Neutrophil (primary cell): ENCODE measurements around the gene FCHO2.
A peak's percentile ranks its signal among the peaks of the same experiment; 100 is the strongest.

Source experiments
- H3K27ac ChIP-seq: fragments of 200-600 bp; sonication (generic); 2 replicates; pipeline ENCODE4 v1.5.1; 2016; ENCODE audit warnings: mild to moderate bottlenecking, moderate library complexity
- H3K27me3 ChIP-seq: fragments of 200-600 bp; sonication (generic); 2 replicates; pipeline ENCODE4 v1.6.0; 2016; ENCODE audit warnings: mild to moderate bottlenecking
- H3K36me3 ChIP-seq: fragments of 200-600 bp; sonication (generic); 2 replicates; pipeline ENCODE4 v1.5.1; 2017
- H3K4me1 ChIP-seq, 2 experiments: fragments of 200-600 bp in 1 of 2; sonication (generic) in 1 of 2; 1 replicate in 1 of 2; 2 replicates in 1 of 2; pipeline versions ENCODE4 v1.5.1 to v1.6.1; 2013 to 2016; ENCODE audit warnings: low read depth in 1 of 2, low read length in 1 of 2, mild to moderate bottlenecking in 1 of 2, moderate library complexity in 1 of 2; ENCODE audit not compliant: control insufficient read depth in 1 of 2, insufficient read depth in 1 of 2
- H3K4me3 ChIP-seq, 2 experiments: fragments of 200-600 bp in 1 of 2; sonication (generic) in 1 of 2; 1 replicate in 1 of 2; 2 replicates in 1 of 2; pipeline ENCODE4 v1.5.1; 2013 to 2016; ENCODE audit warnings: low read depth in 1 of 2, low read length in 1 of 2, mild to moderate bottlenecking in 1 of 2, moderate library complexity in 1 of 2
- H3K9me3 ChIP-seq: fragments of 200-600 bp; sonication (generic); 2 replicates; pipeline ENCODE4 v1.5.1; 2016
- TF ChIP-seq, protein P1 (sequence below): fragments of 200-600 bp; sonication (generic); IDR thresholded peaks from 2 replicates; pipeline ENCODE4 v1.5.1; 2016; ENCODE audit warnings: antibody characterized with exemption

Gene FCHO2

DNA sequence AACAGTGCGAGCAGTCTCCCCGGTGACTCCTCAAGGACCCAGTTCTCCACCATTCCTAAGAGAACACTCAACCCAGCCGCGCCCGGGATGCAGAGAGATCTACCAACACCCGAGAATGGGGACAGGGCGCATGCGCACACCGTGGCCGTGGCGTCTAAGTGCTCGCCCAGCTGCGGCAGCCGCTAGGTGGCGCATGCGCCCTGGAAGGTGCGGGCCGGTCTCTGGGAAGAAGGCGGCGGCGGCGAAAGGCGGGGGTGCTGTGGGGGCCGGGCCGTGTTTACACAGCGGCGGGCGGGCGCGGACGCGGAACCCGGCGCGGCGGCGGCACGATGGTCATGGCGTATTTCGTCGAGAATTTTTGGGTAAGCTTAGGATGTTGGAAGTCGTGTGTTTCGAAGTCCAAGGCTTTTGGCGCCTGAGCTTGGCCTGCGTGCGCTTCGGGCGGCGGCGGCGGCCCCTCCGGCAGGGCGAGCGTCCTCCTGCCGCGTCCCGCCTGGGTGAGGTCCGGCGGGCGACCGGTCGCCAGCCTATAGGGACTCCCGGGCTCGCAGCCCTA is at the start of gene FCHO2:
FCHO2 (plus strand) TSS at position 274 of the 556 bp plus-strand sequence; CDS start at position 330, 56 bp downstream.
- TF ChIP-seq, protein P1, sequence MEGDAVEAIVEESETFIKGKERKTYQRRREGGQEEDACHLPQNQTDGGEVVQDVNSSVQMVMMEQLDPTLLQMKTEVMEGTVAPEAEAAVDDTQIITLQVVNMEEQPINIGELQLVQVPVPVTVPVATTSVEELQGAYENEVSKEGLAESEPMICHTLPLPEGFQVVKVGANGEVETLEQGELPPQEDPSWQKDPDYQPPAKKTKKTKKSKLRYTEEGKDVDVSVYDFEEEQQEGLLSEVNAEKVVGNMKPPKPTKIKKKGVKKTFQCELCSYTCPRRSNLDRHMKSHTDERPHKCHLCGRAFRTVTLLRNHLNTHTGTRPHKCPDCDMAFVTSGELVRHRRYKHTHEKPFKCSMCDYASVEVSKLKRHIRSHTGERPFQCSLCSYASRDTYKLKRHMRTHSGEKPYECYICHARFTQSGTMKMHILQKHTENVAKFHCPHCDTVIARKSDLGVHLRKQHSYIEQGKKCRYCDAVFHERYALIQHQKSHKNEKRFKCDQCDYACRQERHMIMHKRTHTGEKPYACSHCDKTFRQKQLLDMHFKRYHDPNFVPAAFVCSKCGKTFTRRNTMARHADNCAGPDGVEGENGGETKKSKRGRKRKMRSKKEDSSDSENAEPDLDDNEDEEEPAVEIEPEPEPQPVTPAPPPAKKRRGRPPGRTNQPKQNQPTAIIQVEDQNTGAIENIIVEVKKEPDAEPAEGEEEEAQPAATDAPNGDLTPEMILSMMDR: peak; percentile 98
- H3K4me3 ChIP-seq: peak within 1 kb of the TSS; percentile 73 to 75
- peak within 1 kb of the TSS; percentile 93 for H3K27ac ChIP-seq
- H3K27me3 ChIP-seq: peaks cover 27% of the 10 kb centered on the region
- H3K4me1 ChIP-seq: peaks cover 19 to 23% of the 10 kb centered on the region in 2 experiments
- no peaks in the 10 kb centered on the region for H3K36me3 ChIP-seq
- no peaks in the 10 kb centered on the region for H3K9me3 ChIP-seq

DNA sequence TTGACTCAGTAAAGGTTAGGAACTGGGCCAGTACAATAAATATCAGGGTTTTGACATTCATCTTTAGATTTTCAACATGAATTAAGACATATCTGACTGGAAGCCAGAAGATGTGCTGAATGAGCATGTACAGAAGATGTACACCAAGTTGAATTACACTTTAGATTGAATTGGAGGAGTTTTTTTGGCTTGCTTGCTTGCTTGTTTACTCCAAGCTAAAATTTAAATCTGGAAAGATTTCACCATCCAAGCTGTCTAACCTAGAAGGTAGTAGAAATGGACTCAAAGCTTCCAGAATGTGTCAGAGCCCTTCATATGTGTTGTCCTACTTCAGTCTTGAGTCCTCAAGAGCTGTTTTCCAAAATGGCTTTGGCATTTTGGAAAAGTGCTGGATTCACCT is 49.0 kb upstream of the FCHO2 start:
- TF ChIP-seq, protein P1: no peak
- H3K36me3 ChIP-seq: peaks cover 90% of the 10 kb centered on the region

DNA sequence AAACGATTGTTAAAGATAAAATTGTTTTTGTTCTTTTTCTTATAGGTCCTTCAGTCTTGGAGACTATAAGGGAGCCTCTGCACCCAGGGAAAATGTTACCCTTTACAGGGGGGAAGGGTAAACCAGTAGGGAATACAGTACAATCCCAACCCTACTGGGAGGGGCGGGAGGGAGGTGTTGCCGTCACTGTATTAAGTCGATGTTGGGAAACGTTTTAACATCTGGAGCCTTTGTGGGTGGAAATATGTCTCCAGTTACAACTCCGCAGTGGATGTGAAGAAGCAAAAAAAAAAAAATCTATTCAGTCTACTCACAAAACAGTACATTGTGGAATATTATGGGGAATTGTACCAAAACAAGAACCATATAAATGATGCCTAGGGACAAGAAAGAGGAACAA is 47.2 kb upstream of the FCHO2 start:
- TF ChIP-seq, protein P1: no peak
- Histone ChIP-seq H3K27me3 (no peaks in the 10 kb centered on the region), H3K4me1 (no peaks in the 10 kb centered on the region), H3K36me3 (peaks cover 77% of the 10 kb centered on the region), H3K27ac (no peak overlapping the region), H3K4me3 (no peak overlapping the region), H3K9me3 (no peaks in the 10 kb centered on the region)

More for the DNA sequence above, 49.0 kb upstream of the FCHO2 start:
- Histone ChIP-seq H3K9me3 (no peaks in the 10 kb centered on the region), H3K27me3 (no peaks in the 10 kb centered on the region), H3K4me3 (no peak overlapping the region), H3K4me1 (no peaks in the 10 kb centered on the region), H3K27ac (no peak overlapping the region)

DNA sequence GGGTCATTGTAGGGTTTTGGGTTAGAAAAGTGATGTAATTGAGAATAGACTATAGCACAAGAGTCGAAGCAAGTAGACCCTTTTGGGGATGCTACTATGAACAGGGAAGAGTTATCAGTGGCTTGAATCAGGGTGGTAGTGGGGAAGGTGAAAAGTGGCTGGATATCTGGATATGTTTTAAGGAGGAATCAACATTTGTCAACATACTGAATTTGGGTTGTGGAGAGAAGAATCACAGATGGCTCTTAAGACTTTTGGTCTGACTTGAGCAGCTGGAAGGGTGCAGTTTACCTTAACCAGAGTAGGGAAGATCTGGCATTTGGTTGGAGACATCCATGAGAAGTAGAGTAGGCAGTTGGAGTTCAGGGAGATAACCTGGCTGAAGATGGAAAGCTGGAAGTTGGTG is 38.5 kb upstream of the FCHO2 start:
- Histone ChIP-seq H3K9me3 (no peaks in the 10 kb centered on the region), H3K27ac (no peak overlapping the region), H3K4me1 (no peaks in the 10 kb centered on the region), H3K27me3 (no peaks in the 10 kb centered on the region), H3K4me3 (no peak overlapping the region), H3K36me3 (no peaks in the 10 kb centered on the region)
- TF ChIP-seq, protein P1: no peak

- Histone ChIP-seq H3K27ac (no peak overlapping the region), H3K4me1 (no peaks in the 10 kb centered on the region), H3K9me3 (no peaks in the 10 kb centered on the region), H3K27me3 (no peaks in the 10 kb centered on the region), H3K4me3 (no peak overlapping the region), H3K36me3 (no peaks in the 10 kb centered on the region)
- TF ChIP-seq, protein P1: no peak
Observed at GRCh38 chr5:72920690-72921502, 34.9 kb upstream of the FCHO2 start.
